Superior temporal gyrus (tissue), 1 donor: ENCODE data around the gene THSD7A.
A peak's percentile ranks its signal among the peaks of the same experiment; 100 is the strongest.

ENCODE experiments used
- DNase-seq: peaks from one replicate; pipeline ENCODE4 v3.0.0-alpha.2; 2016; ENCODE audit errors: extremely low spot score

The THSD7A gene

GRCh38 chr7:11831736-11832495, at the start of gene THSD7A:
Gene THSD7A (minus strand): TSS chr7:11832198. CDS start chr7:11831946, 252 bp downstream.
- peak; percentile 50 for DNase-seq

- no peak for DNase-seq
Observed at GRCh38 chr7:11881680-11882079, 49.7 kb upstream of the THSD7A start.

GRCh38 chr7:11875635-11876034, 43.6 kb upstream of the THSD7A start:
- DNase-seq: no peak

- DNase-seq: no peak
Observed at GRCh38 chr7:11865671-11866070, 33.7 kb upstream of the THSD7A start.

- DNase-seq: no peak
Observed at GRCh38 chr7:11858622-11859302, 26.8 kb upstream of the THSD7A start.

- no peak for DNase-seq
Observed at GRCh38 chr7:11858026-11858425, 26.0 kb upstream of the THSD7A start.

GRCh38 chr7:11848251-11848650, 16.3 kb upstream of the THSD7A start:
- no peak for DNase-seq

- no peak for DNase-seq
Observed at GRCh38 chr7:11847336-11847735, 15.3 kb upstream of the THSD7A start.

- peak; percentile 26 for DNase-seq
Observed at GRCh38 chr7:11846361-11846955, 14.5 kb upstream of the THSD7A start.

GRCh38 chr7:11843113-11843765, 11.2 kb upstream of the THSD7A start:
- DNase-seq: no peak

GRCh38 chr7:11841657-11842056, 9.7 kb upstream of the THSD7A start:
- no peak for DNase-seq

- peak; percentile 47 for DNase-seq
Observed at GRCh38 chr7:11835260-11835659, 3.3 kb upstream of the THSD7A start.

GRCh38 chr7:11833431-11833830, 1.4 kb upstream of the THSD7A start:
- DNase-seq: no peak

GRCh38 chr7:11831156-11831735, 752 bp downstream of the THSD7A start:
- DNase-seq: peak; percentile 42

- no peak for DNase-seq
Observed at GRCh38 chr7:11830582-11831155, 1.3 kb downstream of the THSD7A start.

GRCh38 chr7:11829954-11830353, 2.0 kb downstream of the THSD7A start:
- no peak for DNase-seq

GRCh38 chr7:11819947-11820346, 12.1 kb downstream of the THSD7A start:
- no peak for DNase-seq

GRCh38 chr7:11819271-11819670, 12.7 kb downstream of the THSD7A start:
- DNase-seq: no peak

GRCh38 chr7:11818281-11818680, 13.7 kb downstream of the THSD7A start:
- DNase-seq: no peak

GRCh38 chr7:11817111-11817740, 14.8 kb downstream of the THSD7A start:
- DNase-seq: no peak

GRCh38 chr7:11811709-11812108, 20.3 kb downstream of the THSD7A start:
- DNase-seq: no peak
